Activated gamma-delta T cell (primary cell): ENCODE measurements around the gene PTGR3.

ENCODE experiments used
- DNase-seq: peaks from one replicate; lab custom pipeline; 2025; lab: John Stamatoyannopoulos, UW

Gene PTGR3

GRCh38 chr18:75214766-75215510 lies 6.0 kb upstream of the PTGR3 start:
- no peak for DNase-seq

GRCh38 chr18:75214332-75214690 lies 5.4 kb upstream of the PTGR3 start:
- DNase-seq = no peak

GRCh38 chr18:75213611-75214331 lies 4.8 kb upstream of the PTGR3 start:
- DNase-seq = no peak

GRCh38 chr18:75212751-75213090 lies 3.8 kb upstream of the PTGR3 start:
- no peak for DNase-seq

DNA sequence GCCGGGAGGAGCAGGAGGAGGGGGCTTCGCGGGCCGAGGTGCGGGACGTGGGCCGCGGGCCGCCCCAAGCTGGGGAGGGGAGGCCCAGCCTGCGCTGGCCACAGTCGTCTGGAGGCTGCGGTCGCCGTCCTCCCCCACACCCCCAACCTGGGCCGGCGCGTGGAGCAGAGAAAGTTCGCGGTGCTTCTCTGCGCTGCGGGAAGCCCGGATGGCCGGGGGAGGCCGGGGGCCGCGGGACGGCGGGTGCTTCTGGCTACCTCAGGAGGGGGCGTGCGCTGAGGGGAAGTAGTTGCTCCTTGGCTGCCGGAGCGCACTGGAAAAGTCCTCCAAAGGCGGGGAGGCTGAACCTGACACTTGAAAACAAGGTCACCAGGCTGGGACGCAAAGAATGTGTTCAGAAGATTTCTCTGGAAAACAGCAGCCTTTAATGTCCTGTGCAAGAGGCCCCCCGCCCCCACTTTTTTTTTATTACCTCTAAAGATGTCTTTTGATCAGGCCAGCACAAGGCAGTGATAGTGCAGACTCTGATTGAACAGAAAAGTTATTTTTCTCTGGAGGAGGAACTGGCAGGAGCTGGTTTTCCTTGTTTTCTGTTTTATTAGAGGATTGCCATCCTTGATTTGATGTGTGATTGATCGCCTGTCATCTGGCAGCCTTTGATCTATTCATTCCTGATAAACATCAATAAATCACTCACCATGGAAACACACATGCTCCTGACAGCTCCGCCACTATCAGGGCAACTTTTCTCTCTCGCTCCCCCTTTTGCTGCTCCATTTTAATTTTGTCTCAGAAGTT lies 3.2 kb upstream of the PTGR3 start:
- peak; percentile 35 for DNase-seq

GRCh38 chr18:75211626-75211952 lies 2.6 kb upstream of the PTGR3 start:
- peak; percentile 35 for DNase-seq

- DNase-seq = peak; percentile 17
Observed at GRCh38 chr18:75211002-75211621, 2.2 kb upstream of the PTGR3 start.

DNA sequence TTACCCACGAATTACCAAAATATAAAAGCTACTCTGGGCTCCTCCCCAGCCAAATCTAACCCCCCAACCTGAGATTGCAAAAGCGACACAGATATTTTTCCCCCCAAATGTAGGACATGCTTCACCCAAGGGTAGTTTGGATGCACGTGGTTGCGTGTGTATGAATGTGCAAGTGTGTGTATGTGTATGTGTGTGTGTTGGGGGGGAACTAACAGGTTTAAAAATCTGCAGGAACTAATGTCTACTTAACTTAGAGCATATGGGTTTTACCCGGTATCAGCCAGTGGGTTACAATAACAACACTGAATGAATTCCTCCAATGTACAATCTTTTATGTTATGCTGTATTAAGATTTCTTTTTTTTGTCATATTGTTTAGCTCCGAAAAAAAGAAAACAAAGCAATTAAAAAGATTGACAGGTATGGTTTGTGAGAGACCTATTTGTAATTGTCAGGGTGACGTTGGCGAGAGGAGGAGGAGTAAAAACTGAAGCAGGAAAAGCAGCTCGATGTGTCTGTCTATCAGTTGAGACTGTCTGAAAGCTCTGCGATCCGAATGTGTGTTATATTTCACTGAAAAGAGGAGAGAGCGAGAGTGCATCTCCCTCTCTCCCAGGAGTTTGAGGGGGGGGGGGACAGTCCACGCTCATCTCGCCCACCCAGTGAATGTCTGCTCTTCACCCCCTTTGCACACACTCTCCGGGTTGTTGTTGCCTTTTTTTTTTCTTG lies 1.5 kb upstream of the PTGR3 start, which contains the start of gene TSHZ1:
Gene TSHZ1 (plus strand): TSS at position 524 of the 728 bp plus-strand sequence. CDS start 1,080 bp downstream, outside the sequence.
- DNase-seq = no peak

DNA sequence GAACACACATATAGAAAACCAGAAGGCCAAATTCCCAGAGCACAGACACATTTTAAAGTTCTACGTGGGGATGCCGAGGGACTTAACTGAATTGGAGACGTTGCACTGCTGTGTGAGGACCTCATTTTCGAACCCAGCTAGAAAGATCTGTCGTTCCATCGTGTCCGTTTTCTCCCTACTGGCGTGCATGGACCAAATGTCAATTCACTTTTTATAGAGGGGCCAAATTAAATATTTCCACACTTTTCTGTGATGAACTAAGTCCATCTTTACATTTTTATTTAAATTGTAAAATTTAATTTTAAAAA lies 966 bp upstream of the PTGR3 start:
- no peak for DNase-seq

DNA sequence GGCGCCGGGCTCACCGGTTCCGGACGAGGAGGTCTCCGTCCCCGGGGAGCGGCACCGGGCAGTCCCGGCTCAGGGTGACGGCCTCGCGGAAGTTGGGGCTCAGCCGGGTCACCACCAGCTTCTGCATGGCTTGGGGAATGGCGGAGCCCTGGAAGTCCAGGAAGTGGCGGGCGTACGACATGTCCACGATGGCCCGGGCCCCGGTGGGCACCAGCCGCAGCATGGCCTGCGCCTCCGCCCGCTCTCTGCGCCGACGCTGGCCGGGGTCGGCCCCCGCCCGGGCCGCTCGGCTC lies 157 bp downstream of the PTGR3 start:
- peak; percentile 39 for DNase-seq

DNA sequence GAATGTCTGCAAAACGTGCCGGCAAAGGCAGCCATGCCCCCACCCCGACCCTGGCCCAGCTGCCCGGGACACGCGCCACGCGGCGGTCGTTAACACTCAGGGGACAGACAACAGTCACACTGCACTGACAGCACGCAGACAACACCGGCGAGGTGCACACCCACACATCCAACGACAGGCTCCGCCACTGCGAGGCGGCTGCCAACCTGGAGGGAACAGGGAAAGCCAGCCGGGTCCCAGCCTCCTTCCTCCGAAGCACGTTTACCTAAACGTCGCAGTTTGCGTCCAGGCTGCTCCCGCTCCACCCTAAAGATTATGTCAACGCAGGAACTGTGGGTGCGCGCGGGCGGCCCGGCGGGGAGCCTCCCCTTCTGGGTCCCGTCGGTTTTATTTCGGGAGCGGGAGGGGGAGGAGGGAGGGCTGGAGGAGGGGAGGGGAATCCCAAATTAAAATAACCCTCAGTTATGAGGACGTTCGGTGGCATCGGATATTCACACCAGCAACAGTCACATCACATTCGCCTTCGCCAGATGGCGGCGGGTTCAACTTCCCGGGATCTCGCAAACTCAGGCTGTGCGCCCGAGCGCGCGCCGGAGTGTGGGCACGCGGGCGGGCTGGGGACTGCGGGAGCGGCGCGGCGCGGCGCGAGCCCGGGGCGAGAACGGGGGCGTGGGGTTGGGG lies 644 bp downstream of the PTGR3 start:
- peak; percentile 34 for DNase-seq

GRCh38 chr18:75207310-75208154 lies 1.4 kb downstream of the PTGR3 start:
- DNase-seq = no peak

- no peak for DNase-seq
Observed at GRCh38 chr18:75206452-75207309, 2.3 kb downstream of the PTGR3 start.

- DNase-seq = no peak
Observed at GRCh38 chr18:75205514-75206132, 3.3 kb downstream of the PTGR3 start.

DNA sequence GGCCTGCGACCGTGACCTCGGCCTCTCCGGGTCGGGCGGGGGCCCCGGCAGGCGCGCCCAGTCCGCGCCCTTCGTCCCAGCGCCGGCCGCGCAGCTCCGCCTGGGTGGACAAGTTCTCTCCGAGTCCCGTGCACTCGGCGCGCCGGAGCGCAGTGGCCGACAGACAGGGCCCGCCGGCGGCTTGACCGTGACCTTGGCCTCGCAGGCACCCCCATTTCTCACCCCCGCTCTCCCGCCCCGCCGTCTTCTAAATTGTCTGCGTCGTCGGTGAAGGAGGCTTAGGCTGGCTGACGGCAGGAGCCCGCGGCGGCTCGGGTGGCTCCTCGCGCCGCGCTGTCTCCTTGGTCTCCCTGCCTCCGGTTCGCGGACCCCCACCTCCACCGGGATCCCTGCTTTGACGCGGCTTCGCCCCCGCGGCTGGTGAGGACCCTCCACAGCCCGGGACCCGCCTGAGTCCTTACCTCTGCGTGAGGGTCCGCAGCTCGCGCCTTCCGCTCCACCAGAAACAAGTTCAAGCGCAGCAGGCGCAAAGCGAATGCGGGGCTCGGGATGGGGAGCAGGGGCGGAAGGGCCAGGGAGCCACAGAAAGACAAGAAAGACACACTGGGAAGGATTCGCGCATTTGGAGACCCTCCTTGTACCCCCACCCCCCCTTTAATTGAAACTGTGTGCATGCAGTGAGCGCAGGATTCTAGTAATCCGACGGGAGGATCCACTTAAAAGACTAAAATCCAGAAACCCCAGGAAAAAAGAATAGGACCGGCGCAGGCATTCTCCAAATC lies 4.0 kb downstream of the PTGR3 start:
- no peak for DNase-seq

DNA sequence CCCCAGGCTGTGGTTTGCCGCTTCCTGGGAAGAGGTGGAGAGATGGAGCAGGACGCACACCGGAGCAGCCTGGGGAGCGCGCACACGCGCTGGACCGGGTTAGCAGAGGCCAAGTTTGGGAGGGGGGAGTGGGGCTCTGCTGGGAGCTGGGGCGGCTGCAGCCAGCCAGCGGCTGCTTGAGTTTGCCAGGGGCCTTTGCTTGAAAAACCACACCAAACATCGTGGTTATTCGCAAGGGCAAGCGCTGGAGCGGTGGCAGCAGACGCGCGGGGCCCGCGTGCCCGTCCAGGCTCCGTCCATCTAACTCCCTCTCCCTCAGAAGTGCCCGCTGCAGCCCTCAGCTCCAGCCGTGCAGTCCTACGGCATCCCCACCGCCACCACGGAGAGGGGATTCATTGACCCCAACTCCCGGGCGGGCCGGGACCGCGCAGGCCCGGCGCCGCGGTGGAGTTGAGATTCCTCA lies 4.6 kb downstream of the PTGR3 start:
- DNase-seq = no peak

DNA sequence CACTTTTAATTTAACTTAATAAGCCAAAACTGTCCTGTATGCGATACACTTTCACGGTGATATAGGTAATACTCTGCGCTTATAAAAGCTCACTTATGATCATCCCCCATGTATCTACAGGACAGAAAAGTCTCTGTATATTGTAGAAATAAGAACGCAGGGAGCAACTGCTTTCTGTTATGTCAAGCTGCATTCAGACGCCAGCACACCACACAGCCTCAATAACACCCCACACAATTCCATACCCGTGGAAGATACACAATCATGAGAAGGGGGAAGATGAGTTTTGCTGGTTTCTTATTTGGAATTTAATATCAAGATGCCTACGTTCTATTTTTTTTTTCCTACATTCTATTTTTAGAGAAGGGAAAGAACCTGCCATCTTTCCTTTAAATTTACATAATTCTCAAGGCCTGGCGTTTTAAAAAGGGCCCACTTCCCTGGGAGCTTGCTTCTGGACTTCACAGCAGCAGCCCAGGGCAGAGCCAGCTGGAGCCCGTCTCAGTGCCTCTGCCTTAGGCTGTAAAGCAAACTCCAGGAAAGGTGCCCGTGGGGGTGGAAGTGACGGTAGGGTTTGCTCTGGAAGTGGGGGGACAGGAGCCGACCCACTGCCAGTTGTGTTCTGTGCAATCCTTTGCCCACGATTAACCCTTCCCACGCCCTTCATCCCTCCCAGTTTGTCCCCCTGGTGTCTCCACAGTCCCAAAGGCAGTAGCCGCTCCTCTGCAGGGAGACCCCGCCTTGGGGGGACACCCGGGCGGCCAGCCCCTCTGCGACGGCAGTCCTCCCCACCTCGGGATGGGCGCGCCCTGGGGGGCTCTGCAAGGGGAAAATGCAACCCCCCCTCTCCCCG lies 5.3 kb downstream of the PTGR3 start:
- no peak for DNase-seq
